Adrenal gland (tissue), 12 donors: ENCODE measurements around the gene MAL. TPM values are rescaled to one million over a fixed set of nuclear protein-coding genes. Genes with fewer than 3 reads are reported as not detected.
A peak's percentile ranks its signal among the peaks of the same experiment; 100 is the strongest.

Source experiments
- DNase-seq, 7 donors: peaks; one replicate each; pipeline ENCODE4 v3.0.0-alpha.2; 2019 to 2020
- H3K27ac ChIP-seq, 5 donors: fragments of 200-600 bp; sonication (generic) in 4 of 5; 1 replicate in 3 of 5; 2 replicates in 2 of 5; pipeline versions ENCODE4 v1.5.1 to v1.8.0; 2016 to 2020; ENCODE audit warnings: mild to moderate bottlenecking in 1 of 5
- H3K27me3 ChIP-seq: fragments of 200-600 bp; 2 replicates; pipeline ENCODE4 v1.8.0; 2021
- H3K36me3 ChIP-seq, 2 donors: fragments of 200-600 bp; replicated peaks in 1 of 2; 1 replicate in 1 of 2; 2 replicates in 1 of 2; pipeline versions ENCODE4 v1.5.1 to v1.8.0; 2018 to 2022
- H3K4me1 ChIP-seq, 2 donors: fragments of 200-600 bp; replicated peaks in 1 of 2; 1 replicate in 1 of 2; 2 replicates in 1 of 2; pipeline versions ENCODE4 v1.5.1 to v1.8.0; 2018 to 2021
- H3K4me3 ChIP-seq, 4 donors: fragments of 200-600 bp; sonication (generic) in 3 of 4; one replicate each; pipeline ENCODE4 v1.5.1; 2016 to 2018
- H3K9me3 ChIP-seq, 3 donors: fragments of 200-600 bp; sonication (generic) in 1 of 3; replicated peaks in 1 of 3; 1 replicate in 2 of 3; 2 replicates in 1 of 3; pipeline versions ENCODE4 v1.5.1 to v1.8.0; 2016 to 2021
- CTCF ChIP-seq, 6 experiments: fragments of 450-650 bp in 4 of 6; fragments of 200-600 bp in 2 of 6; sonication (generic) in 1 of 6; IDR thresholded peaks; 1 replicate in 5 of 6; 2 replicates in 1 of 6; pipeline versions ENCODE4 v1.5.1 to v1.8.0; 2016 to 2021; ENCODE audit warnings: antibody characterized with exemption in 6 of 6, mild to moderate bottlenecking in 2 of 6, moderate library complexity in 1 of 6
- POLR2A ChIP-seq, 2 donors: fragments of 450-650 bp; IDR thresholded peaks; one replicate each; pipeline ENCODE4 v1.6.1; 2017; ENCODE audit warnings: antibody characterized with exemption in 2 of 2, mild to moderate bottlenecking in 2 of 2, moderate library complexity in 1 of 2
- WGBS, 4 donors: extraction: QIAGEN DNeasy Blood & Tissue Kit in 2 of 4; methylation state at CpG; one replicate each; pipeline versions ENCODE4 v1.1.5 to v1.1.7; 2013 to 2017; 5-methylcytosine and 5-hydroxymethylcytosine counted together
- intact Hi-C, 2 donors: fragments of 100-400 bp; cut with DNase I; formaldehyde crosslinking; loops; one replicate each; pipeline versions ENCODE4 v1.14.1 to v1.15.0; 2022 to 2023
- polyA plus RNA-seq, 3 donors: library from polyadenylated mRNA; stranded (reverse); fragments of 200-250 nt in 2 of 3; fragments of 350-450 nt in 1 of 3; fragmentation: Illumina TruSeq in 1 of 3; extraction: RNeasy Lipid Tissue Mini Kit (QIAGEN cat#74804) in 1 of 3; gene quantifications; one replicate each; pipeline ENCODE4 v1.2.3, GENCODE V29; 2013 to 2014
- total RNA-seq, 9 donors: library from RNA; depleted of rRNA in 4 of 9; stranded (reverse); fragments of >200 nt in 4 of 9; fragments of 120-200 nt in 1 of 9; fragmentation: NEBNext Ultra II Directional in 1 of 9; extraction: Animal tissue kit (Norgen Biotek cat#: 25700) in 1 of 9; gene quantifications; one replicate each; pipeline versions ENCODE4 v1.1.0 to v1.2.4, GENCODE V29; 2013 to 2023
- donor health status: healthy with polysubstance abuse.
- donor health status: Bipolar disorder and iron deficiency.
- donor health status: DM: yes; HTN: yes; CAD: no.
- donor health status: DM: no; HTN: no; CAD: no.
- donor health status: DM: no; HTN: no; CAD: no.
- donor health status: DM: yes; HTN: yes; CAD: no.

Gene MAL
- total and polyA plus RNA-seq, 12 donors = 0.32 to 4.5 (median 0.68) TPM; not detected in 4

- WGBS, 4 donors = 44 to 52% (median 47%) methylated on average over 8 to 9 of the region's 9 CpGs
- no peak overlapping the region for H3K4me3 ChIP-seq
- H3K4me1 ChIP-seq = no peaks in the 10 kb centered on the region
- no peak for TF ChIP-seq CTCF (IDR thresholded peaks at IDR 0.05)
- no peak for TF ChIP-seq POLR2A (IDR thresholded peaks at IDR 0.05)
- intact Hi-C loops = no loop called here
- H3K27me3 ChIP-seq = peaks cover 2% of the 10 kb centered on the region
- H3K27ac ChIP-seq = no peak overlapping the region
- H3K9me3 ChIP-seq = no peaks in the 10 kb centered on the region
- DNase-seq = peak in 1 of 7 donors; percentile 13
- H3K36me3 ChIP-seq = no peaks in the 10 kb centered on the region
These were observed 40.4 kb upstream of the MAL start for GRCh38 chr2:94984964-94985575.

- peak in 1 of 7 donors; percentile 20 for DNase-seq
- no peaks in the 10 kb centered on the region for H3K4me1 ChIP-seq
- intact Hi-C loops = no loop called here
- H3K27me3 ChIP-seq = peaks cover 2% of the 10 kb centered on the region
- TF ChIP-seq POLR2A (IDR thresholded peaks at IDR 0.05) = no peak
- no peak overlapping the region for H3K27ac ChIP-seq
- WGBS, 4 donors = 67 to 75% (median 71%) methylated on average over 3 to 5 of the region's 5 CpGs
- no peak overlapping the region for H3K4me3 ChIP-seq
- H3K9me3 ChIP-seq = no peaks in the 10 kb centered on the region
- H3K36me3 ChIP-seq = no peaks in the 10 kb centered on the region
These were observed 39.9 kb upstream of the MAL start for GRCh38 chr2:94985636-94986035.

GRCh38 chr2:94986392-94986963 is 39.0 kb upstream of the MAL start:
- Histone ChIP-seq H3K4me1 (no peaks in the 10 kb centered on the region), H3K4me3 (no peak overlapping the region), H3K27me3 (peaks cover 2% of the 10 kb centered on the region), H3K27ac (no peak overlapping the region), H3K36me3 (no peaks in the 10 kb centered on the region), H3K9me3 (no peaks in the 10 kb centered on the region)
- peak in 5 of 7 donors; percentile 34 to 75 (median 61) for DNase-seq
- 70 to 77% (median 74%) methylated on average over 3 of the region's 3 CpGs for WGBS, 4 donors
- intact Hi-C loops = no loop called here
- no peak for TF ChIP-seq POLR2A (IDR thresholded peaks at IDR 0.05)
- peak; percentile 41 to 60 (median 45) for TF ChIP-seq CTCF (IDR thresholded peaks at IDR 0.05)

DNA sequence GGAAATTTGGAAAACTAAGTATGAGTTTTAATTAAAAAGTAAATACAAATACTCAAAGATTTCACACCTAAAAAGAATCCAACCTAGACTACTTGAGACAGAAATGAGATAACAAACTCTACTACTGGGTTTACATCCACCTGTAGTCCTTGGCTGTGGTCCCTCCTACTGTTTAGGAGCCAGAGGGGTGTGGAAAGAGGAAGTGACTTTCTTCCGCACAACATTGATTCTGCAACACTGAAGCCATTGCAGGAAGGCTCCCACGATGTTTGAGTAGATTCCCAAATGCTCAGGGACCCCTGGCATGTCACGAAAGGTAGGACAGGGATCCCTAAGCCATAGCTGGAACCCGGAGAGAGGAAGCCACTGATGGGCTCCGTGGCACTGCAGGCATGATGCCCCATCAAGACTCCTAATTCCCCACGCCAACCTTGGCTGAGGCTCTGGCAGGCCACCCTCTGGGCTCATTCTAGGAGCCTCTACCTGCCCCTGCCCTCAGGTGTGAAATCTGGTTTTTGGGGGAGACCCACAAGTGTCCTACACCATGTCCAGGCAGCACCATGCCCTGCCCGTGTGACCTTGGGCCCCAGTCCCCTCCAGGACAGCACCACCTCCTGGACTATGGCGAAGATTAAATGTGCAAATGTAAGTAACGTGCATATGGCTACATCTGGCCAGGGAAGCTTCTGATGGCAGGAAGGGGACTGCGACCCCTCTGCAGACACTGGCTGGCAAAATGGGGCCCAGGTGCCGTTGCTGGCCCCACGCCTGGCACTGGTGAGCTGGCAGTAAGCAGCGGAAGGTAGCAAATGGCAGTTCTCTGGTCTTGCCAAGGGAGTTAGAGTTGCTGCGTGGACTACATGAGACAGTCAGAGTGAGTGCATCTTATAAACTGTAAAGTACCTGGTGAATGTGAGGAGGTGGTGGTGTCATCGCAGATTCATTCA is 38.2 kb upstream of the MAL start:
- intact Hi-C loops = no loop called here
- Histone ChIP-seq H3K27me3 (peaks cover 2% of the 10 kb centered on the region), H3K4me3 (no peak overlapping the region), H3K9me3 (no peaks in the 10 kb centered on the region), H3K4me1 (no peaks in the 10 kb centered on the region), H3K36me3 (no peaks in the 10 kb centered on the region), H3K27ac (no peak overlapping the region)
- no peak for TF ChIP-seq POLR2A (IDR thresholded peaks at IDR 0.05)
- DNase-seq = peak in 1 of 7 donors; percentile 27
- WGBS, 4 donors = 66 to 76% (median 74%) methylated on average over 11 to 15 of the region's 15 CpGs

- peaks cover 3% of the 10 kb centered on the region for H3K27me3 ChIP-seq
- H3K9me3 ChIP-seq = no peaks in the 10 kb centered on the region
- peak in 1 of 7 donors; percentile 10 for DNase-seq
- no peaks in the 10 kb centered on the region for H3K4me1 ChIP-seq
- no peak for TF ChIP-seq CTCF (IDR thresholded peaks at IDR 0.05)
- TF ChIP-seq POLR2A (IDR thresholded peaks at IDR 0.05) = no peak
- no peak overlapping the region for H3K4me3 ChIP-seq
- no peaks in the 10 kb centered on the region for H3K36me3 ChIP-seq
- H3K27ac ChIP-seq = no peak overlapping the region
- intact Hi-C loops = no loop called here
These were observed 34.6 kb upstream of the MAL start for GRCh38 chr2:94990956-94991355.
